Erythroblast (primary cell): ENCODE data around the gene INTS1.

Experiments used
- GATA1 ChIP-seq: IDR thresholded peaks from 2 replicates; pipeline ENCODE4 v1.6.1; 2011; ENCODE audit warnings: low read depth, mild to moderate bottlenecking, control low read depth, low read length, moderate library complexity
- POLR2A ChIP-seq: IDR thresholded peaks from 2 replicates; pipeline ENCODE4 v1.6.1; 2011; ENCODE audit warnings: mild to moderate bottlenecking, low read length

DNA sequence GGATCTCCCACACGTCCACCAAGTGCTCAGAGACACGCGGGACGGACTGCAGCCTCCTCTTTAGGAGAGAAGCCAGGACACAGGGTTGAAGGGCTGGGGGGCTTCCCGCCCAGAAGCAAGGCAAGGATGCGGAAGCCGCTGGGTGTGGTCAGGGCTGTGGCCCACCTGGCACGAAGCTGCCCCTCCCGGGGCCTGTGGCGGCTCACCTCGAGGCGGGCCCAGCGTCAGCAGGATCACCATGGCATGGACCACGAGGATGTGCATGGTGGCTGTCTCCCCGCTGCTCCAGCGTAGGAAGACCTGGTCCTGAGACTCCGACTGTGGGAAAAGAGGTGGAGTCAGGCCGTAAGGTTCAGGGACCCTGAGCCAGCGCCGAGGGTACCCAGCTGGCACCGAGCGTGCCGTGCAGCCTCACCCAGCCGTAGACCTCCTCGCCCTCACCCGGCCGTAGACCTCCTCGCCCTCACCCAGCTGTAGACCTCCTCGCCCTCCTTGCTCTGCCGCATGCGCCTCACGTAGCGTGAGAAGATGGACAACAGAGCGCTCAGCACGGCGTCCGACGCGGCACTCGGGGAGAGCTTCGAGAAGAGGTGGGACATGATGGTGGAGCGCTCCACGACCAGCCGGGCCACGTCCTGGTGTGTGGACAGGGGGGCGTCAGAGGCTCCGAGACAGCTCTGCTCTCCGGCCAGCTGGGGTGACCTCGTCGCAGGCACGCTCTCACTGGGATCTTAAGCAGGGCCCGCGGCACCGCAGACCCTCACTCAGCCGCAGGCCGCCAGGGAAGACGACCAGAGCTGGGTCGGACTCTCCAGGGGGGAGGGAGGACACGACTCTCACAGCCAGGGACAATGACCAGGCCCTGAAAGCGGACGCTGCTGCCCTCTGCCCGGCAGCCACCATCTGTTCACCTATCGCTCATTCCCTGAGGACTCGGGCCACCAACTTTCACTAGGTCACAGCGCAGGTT lies 20.4 kb downstream of the INTS1 start:
- TF ChIP-seq POLR2A, result no peak
- TF ChIP-seq GATA1, result no peak
